PC-3 (cell line): Measurements from ENCODE around the gene CFHR4. TPM values are rescaled to one million over a fixed set of nuclear protein-coding genes. Genes with fewer than 3 reads are reported as not detected.

Experiments
- ATAC-seq: fragments of 200-7000 bp; cut with Tn5 transposase; 2 replicates; pipeline ENCODE4 v1.9.1; 2020; ENCODE audit warnings: mild to moderate bottlenecking, moderate library complexity
- BruUV-seq: library from RNA; stranded (reverse); fragments of 400-500 nt; replicated peaks from 2 replicates; lab custom pipeline; 2021; lab: Mats Ljungman, UMichigan
- CTCF ChIA-PET: fragments of 300-600 bp; sonication (Branson Sonifier 250); formaldehyde crosslinking; loops from one replicate; lab custom pipeline; 2022; ENCODE audit warnings: antibody characterized with exemption; lab: Charles Lee
- POLR2A ChIA-PET: fragments of 300-600 bp; sonication (Branson Sonifier 250); formaldehyde crosslinking; loops from one replicate; lab custom pipeline; 2022; ENCODE audit warnings: antibody characterized with exemption; ENCODE audit not compliant: unreplicated experiment; lab: Charles Lee
- DNase-seq: peaks from one replicate; pipeline ENCODE4 v3.0.0-alpha.2; 2015
- H2AFZ ChIP-seq: fragments of 300-600 bp; sonication (generic); 2 replicates; pipeline ENCODE4 v1.6.0; 2016; ENCODE audit warnings: antibody characterized with exemption, low read length
- H3F3A ChIP-seq: fragments of 300-600 bp; sonication (generic); one replicate; pipeline ENCODE4 v1.6.0; 2017; ENCODE audit warnings: antibody characterized with exemption, low read length, control low read depth, mild to moderate bottlenecking; ENCODE audit not compliant: unreplicated experiment
- H3K27ac ChIP-seq: fragments of 300-600 bp; sonication (generic); 2 replicates; pipeline ENCODE4 v1.5.1; 2016; ENCODE audit warnings: mild to moderate bottlenecking, low read length
- H3K27me3 ChIP-seq: fragments of 300-600 bp; sonication (generic); 2 replicates; pipeline ENCODE4 v1.6.1; 2016; ENCODE audit warnings: low read length, mixed read lengths
- H3K36me3 ChIP-seq: fragments of 300-600 bp; sonication (generic); 2 replicates; pipeline ENCODE4 v1.6.1; 2016; ENCODE audit warnings: low read depth, mixed run types, low read length, mixed read lengths
- H3K4me1 ChIP-seq: fragments of 300-600 bp; sonication (generic); 2 replicates; pipeline ENCODE4 v1.5.1; 2016; ENCODE audit warnings: low read length; ENCODE audit not compliant: insufficient read depth
- H3K4me2 ChIP-seq: fragments of 300-600 bp; sonication (generic); 2 replicates; pipeline ENCODE4 v1.6.0; 2016; ENCODE audit warnings: low read length
- H3K4me3 ChIP-seq: fragments of 300-600 bp; sonication (generic); 2 replicates; pipeline ENCODE4 v1.5.1; 2016; ENCODE audit warnings: mild to moderate bottlenecking, low read length, mixed read lengths
- H3K79me2 ChIP-seq: fragments of 300-600 bp; sonication (generic); 2 replicates; pipeline ENCODE4 v1.6.1; 2017; ENCODE audit warnings: low read length, mixed read lengths
- H3K9ac ChIP-seq: fragments of 300-600 bp; sonication (generic); 2 replicates; pipeline ENCODE4 v1.6.0; 2016; ENCODE audit warnings: mild to moderate bottlenecking, low read length
- H3K9me2 ChIP-seq: fragments of 300-600 bp; sonication (generic); replicated peaks from 2 replicates; pipeline ENCODE4 v1.6.1; 2016; ENCODE audit warnings: mixed run types, low read length, mixed read lengths
- H3K9me3 ChIP-seq: fragments of 300-600 bp; sonication (generic); 2 replicates; pipeline ENCODE4 v1.6.1; 2016; ENCODE audit warnings: low read length, mixed read lengths
- H4K20me1 ChIP-seq: fragments of 300-600 bp; sonication (generic); 2 replicates; pipeline ENCODE4 v1.6.1; 2016; ENCODE audit warnings: low read length, mixed read lengths
- CTCF ChIP-seq: fragments of 300-600 bp; sonication (generic); conservative IDR thresholded peaks from 2 replicates; pipeline ENCODE4 v1.5.1; 2017; ENCODE audit warnings: antibody characterized with exemption, low read depth, mild to moderate bottlenecking, low read length
- EZH2 ChIP-seq: fragments of 300-600 bp; sonication (generic); IDR thresholded peaks from one replicate; pipeline ENCODE4 v1.6.1; 2017; ENCODE audit warnings: antibody characterized with exemption, mild to moderate bottlenecking, low read length; ENCODE audit not compliant: unreplicated experiment
- EZH2phosphoT487 ChIP-seq: fragments of 300-600 bp; sonication (generic); IDR thresholded peaks from 2 replicates; pipeline ENCODE4 v1.6.1; 2018; ENCODE audit warnings: mild to moderate bottlenecking, antibody characterized with exemption, low read length, borderline replicate concordance
- intact Hi-C: fragments of 100-400 bp; cut with micrococcal nuclease; formaldehyde crosslinking; loops from 2 replicates; pipeline ENCODE4 v1.9.0; 2023
- total RNA-seq: library from RNA; depleted of rRNA; stranded (reverse); fragments of >200 nt; gene quantifications from 2 replicates; pipeline ENCODE4 v1.2.3, GENCODE V29; 2014

CFHR4 gene
- total RNA-seq, 1 experiment from 2014 or later = not detected

GRCh38 chr1:196857188-196857587, 30.7 kb upstream of the CFHR4 start:
- DNase-seq (no peak), ATAC-seq (no peak)
- ChIA-PET POLR2A (no interaction called here), CTCF (no interaction called here)
- intact Hi-C loops = no loop called here
- Histone ChIP-seq H3K9me3 (no peaks in the 10 kb centered on the region), H3K27me3 (no peaks in the 10 kb centered on the region), H3K9me2 (no peaks in the 10 kb centered on the region), H3K4me2 (no peak overlapping the region), H2AFZ (no peak overlapping the region), H3K4me3 (no peak overlapping the region), H3K79me2 (no peaks in the 10 kb centered on the region), H3F3A (no peaks in the 10 kb centered on the region), H3K36me3 (no peaks in the 10 kb centered on the region), H4K20me1 (no peaks in the 10 kb centered on the region), H3K4me1 (no peaks in the 10 kb centered on the region; the same call in 1 of the 2 replicates), H3K27ac (no peak overlapping the region), H3K9ac (no peak overlapping the region)
- TF ChIP-seq EZH2 (no peak), EZH2phosphoT487 (no peak), CTCF (no peak)
- no TSS peak for BruUV-seq

- Histone ChIP-seq H2AFZ (no peak overlapping the region), H3K36me3 (no peaks in the 10 kb centered on the region), H3K4me1 (no peaks in the 10 kb centered on the region; the same call in 1 of the 2 replicates), H3K79me2 (no peaks in the 10 kb centered on the region), H3K4me3 (no peak overlapping the region), H3K27ac (no peak overlapping the region), H3K27me3 (no peaks in the 10 kb centered on the region), H3K4me2 (no peak overlapping the region), H3K9ac (no peak overlapping the region), H4K20me1 (no peaks in the 10 kb centered on the region), H3K9me3 (no peaks in the 10 kb centered on the region), H3K9me2 (no peaks in the 10 kb centered on the region), H3F3A (no peaks in the 10 kb centered on the region)
- CTCF ChIA-PET = no interaction called here
- TF ChIP-seq CTCF (no peak), EZH2 (no peak)
- no TSS peak for BruUV-seq
- intact Hi-C loops = no loop called here
- POLR2A ChIA-PET = no interaction called here
- DNase-seq (no peak), ATAC-seq (no peak)
These were observed 29.0 kb upstream of the CFHR4 start for GRCh38 chr1:196858811-196859210.

- CTCF ChIA-PET = no interaction called here
- no peak overlapping the region for H3K4me3 ChIP-seq
- H3K9me3 ChIP-seq = no peaks in the 10 kb centered on the region
- no peak overlapping the region for H2AFZ ChIP-seq
- H4K20me1 ChIP-seq = no peaks in the 10 kb centered on the region
- POLR2A ChIA-PET = interaction anchor here (0.7 kb wide), 1 partner anchor 211 kb away, joined by 7 read pairs; no protein-coding TSS in a partner anchor
- no peaks in the 10 kb centered on the region for H3K9me2 ChIP-seq
- H3K9ac ChIP-seq = no peak overlapping the region
- no peaks in the 10 kb centered on the region for H3K79me2 ChIP-seq
- DNase-seq = no peak
- no peaks in the 10 kb centered on the region for H3K27me3 ChIP-seq
- ATAC-seq = no peak
- no TSS peak for BruUV-seq
- TF ChIP-seq EZH2 (no peak), CTCF (no peak), EZH2phosphoT487 (no peak)
- no peaks in the 10 kb centered on the region; the same call in 1 of the 2 replicates for H3K4me1 ChIP-seq
- H3K27ac ChIP-seq = no peak overlapping the region
- H3K4me2 ChIP-seq = peak overlapping the region; percentile 32; the same call in 1 of the 2 replicates
- intact Hi-C loops = no loop called here
- H3F3A ChIP-seq = no peaks in the 10 kb centered on the region
- no peaks in the 10 kb centered on the region for H3K36me3 ChIP-seq
These were observed 27.4 kb upstream of the CFHR4 start for GRCh38 chr1:196860323-196860884.
